NCI-H2081 treated with DMSO at 0.1 percent for 48 hours (cell line): ENCODE results near the gene MIS18A.
"Not testable (repeated sequence)": the region's sequence is repeated elsewhere in the genome, so short reads cannot be mapped to it uniquely, and the experiment has no call there.

Source experiments
- DNase-seq: peaks from one replicate; lab custom pipeline; 2025; lab: John Stamatoyannopoulos, UW

MIS18A gene

GRCh38 chr21:32304998-32305397, 26.1 kb upstream of the MIS18A start:
- no peak for DNase-seq

DNA sequence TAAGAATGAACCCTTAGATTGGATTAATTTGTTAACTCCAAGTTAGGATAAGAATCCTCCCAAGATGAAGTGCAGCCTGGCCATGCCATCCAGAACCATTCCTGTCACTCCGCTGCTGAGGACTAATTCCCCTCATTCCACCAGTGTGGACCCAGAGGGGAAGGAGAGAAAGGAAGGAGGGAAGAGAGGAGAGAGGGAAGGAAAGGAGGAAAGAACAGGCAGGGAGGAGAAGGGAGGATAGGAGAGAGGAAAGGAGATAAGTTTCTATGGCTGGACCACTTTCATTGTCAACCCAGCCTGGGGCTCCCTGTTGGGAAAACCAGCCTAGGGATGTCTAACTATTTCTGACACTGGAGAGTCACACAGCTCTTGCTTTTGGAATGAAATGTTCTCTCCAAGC, 24.5 kb upstream of the MIS18A start:
- DNase-seq = no peak

GRCh38 chr21:32302560-32302959, 23.7 kb upstream of the MIS18A start:
- DNase-seq = no peak

DNA sequence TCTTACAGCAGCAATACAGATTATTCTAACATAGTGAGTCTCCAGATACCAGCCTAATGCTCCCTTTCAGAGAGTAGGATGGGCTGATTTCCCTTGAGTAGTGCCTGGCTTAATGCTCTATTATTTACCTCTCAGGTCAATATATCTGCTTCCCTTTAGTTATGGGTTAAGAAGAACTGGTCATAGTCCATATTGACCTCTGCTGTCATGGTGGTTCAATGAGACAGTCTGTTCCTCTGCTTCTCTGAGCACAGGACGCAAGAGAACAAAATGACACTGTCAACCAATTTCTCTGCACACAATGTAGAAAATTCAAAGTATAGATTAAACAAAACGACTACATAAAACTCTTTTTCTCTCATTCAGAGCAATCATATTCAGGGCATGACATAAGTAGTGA, 22.7 kb upstream of the MIS18A start:
- DNase-seq = no peak

GRCh38 chr21:32300117-32300681, 21.4 kb upstream of the MIS18A start:
- DNase-seq = no peak

DNA sequence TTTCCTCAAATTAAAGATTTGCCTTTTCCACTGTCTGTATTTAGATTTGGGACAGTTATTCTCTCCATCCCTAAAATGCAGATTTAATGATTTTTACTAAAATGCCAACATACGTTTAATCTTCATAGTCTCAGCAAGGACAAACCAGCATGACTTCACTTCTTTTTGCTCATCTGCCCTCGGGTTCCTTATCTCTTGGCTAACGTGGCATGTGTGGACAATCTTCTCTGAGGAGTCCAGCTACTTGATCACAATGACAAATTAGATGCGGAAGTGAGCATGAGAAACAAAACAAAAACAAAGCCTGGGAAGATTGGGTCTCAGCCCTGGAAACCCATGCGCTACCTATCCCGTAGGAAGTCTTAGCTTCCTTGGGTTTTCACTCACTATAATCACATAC, 20.8 kb upstream of the MIS18A start:
- no peak for DNase-seq

- DNase-seq = no peak
These were observed 19.8 kb upstream of the MIS18A start, which contains the start of gene MRAP for GRCh38 chr21:32298658-32299081. Gene MRAP (plus strand): TSS chr21:32298855. CDS start chr21:32298972, 117 bp downstream.

DNA sequence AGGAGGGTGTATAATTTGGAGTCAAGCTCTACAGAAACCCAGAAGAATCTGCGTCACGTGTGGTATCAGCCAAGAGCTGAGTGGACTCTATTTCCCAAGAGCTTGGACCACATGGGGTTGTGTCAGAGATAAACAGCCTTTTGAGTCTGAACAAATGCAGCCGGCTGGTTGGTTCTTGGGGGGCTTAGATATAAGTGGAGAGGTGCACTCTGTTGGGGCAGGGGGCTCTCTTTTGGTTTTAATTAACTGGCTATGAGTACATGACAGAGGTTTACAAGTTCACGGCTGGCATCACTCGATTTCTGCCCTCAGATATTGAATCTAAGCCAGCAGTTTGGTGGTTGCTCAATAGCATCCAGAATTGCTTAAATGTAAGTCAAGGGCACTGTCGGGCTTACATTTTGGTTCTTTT, 19.3 kb upstream of the MIS18A start:
- DNase-seq = no peak

GRCh38 chr21:32297449-32297848, 18.6 kb upstream of the MIS18A start:
- no peak for DNase-seq

DNA sequence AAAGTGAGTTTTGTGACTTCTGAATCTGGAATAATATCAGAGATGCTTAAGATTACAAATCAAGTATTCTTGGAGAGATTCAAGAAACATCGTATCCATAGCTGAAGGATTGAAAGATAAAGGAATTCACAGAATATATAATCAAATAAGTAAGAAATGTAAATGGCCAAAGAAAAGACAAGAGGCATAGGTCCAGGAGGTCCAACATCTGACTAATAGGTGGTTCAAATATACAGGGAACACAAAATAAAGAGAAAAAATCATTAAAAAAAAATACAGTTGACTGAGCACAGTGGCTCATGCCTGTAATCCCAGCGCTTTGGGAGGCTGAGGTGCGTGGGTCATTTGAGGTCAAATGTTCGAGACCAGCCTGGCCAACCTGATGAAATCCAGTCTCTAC, 6.6 kb upstream of the MIS18A start:
- no peak for DNase-seq

DNA sequence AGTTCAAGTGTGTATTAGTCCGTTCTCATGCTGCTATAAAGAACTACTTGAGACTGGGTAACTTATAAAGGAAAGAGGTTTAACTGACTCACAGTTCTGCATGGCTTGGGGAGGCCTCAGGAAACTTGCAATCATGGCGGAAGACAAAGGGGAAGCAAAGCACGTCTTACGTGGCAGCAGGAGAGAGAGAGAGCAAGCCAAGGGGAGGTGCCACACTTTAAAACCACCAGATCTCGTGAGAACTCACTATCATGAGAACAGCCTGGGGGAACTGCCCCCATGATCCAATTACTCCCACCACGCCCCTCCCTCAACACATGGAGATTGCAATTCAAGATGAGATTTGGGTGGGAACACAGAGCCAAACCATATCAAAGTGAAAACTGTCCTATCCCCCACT, 4.1 kb upstream of the MIS18A start:
- DNase-seq = no peak

DNA sequence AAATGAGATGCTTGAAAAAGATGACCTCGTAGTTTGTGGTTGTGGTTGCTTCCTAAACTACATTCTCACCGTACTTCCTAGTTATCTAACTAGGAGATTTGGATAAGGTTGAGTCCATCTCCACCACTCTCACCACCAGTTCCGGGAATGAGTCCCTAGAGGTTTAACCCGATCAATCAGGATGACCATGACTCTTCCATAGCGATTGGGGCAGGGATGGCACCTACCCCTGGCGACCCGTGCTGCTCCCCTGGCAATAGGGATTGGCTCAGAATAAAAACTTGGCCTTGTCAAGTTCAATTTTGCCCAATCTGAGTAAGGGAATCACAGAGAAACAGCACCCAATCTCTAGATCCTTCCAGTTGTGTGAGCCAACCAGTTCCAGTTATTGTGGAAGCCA, 2.7 kb upstream of the MIS18A start:
- DNase-seq = no peak

DNA sequence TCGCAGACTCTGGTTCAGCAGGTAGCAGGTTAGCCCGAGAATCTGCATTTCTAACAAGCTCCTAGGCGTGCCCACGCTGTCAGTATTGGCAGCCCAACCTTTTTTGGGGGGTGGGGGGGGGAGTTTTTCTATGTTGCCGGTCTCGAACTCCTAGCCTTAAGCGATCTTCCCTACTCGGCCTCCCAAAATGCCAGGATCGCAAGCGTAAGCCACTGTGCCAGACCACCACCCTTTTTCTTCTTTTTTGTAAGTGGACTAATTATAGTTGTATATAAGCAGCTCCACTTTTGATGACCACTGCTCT, 480 bp upstream of the MIS18A start:
- DNase-seq = no peak

DNA sequence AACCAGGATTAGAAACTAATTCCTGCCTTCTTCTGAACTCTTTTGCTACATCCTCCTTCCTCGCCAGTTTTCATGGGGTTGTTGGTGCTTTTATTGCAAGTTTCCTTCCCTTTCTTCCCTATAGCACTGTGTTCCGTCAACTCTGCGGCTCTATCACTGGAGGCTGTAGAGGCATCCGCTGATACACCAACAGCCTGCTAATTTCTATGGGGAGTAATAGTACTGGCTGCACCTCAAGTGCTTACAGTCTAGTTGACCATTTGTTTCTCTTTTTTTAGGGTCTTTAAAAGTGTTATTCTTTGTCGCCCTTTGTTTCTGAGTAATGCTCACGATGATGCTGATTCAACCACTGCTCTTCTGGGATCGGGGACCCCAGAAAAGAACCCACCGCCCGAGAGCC, 746 bp downstream of the MIS18A start:
- no peak for DNase-seq

DNA sequence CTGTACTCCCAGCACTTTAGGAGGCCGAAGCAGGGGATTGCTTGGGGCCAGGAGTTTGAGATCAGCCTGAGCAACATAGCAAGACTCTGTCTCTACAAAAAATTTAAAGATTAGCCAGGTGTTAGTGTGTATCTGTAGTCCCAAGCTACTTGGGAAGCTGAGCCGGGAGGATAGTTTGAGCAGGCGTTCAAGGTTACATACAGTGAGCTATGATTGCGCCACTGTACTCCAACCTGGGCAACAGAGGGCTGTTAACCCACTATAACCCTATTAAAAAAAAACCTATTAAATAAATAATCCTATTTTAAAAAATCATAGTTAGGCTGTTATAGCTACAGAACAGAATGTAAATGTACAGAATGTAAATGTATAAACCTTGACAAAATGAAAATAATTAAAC, 2.2 kb downstream of the MIS18A start:
- no peak for DNase-seq

DNA sequence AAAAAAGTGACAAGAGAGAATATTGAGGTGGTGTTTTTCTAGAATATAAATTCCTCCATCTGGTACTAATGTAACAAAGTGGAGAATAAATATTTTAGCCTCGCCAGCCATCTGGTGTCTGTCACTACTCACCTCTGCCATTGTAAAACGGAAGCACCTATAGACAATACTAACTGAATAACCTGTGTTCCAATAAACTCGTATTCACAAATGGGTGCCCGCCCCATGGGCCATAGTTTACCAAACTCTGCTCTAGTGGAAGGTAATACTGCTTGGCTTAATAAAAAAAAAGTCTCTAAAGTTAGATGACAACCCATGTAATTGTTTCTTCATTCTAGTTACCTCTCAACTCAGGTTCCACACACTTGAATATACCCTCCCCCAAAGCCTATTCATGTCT, 8.1 kb downstream of the MIS18A start:
- no peak for DNase-seq

DNA sequence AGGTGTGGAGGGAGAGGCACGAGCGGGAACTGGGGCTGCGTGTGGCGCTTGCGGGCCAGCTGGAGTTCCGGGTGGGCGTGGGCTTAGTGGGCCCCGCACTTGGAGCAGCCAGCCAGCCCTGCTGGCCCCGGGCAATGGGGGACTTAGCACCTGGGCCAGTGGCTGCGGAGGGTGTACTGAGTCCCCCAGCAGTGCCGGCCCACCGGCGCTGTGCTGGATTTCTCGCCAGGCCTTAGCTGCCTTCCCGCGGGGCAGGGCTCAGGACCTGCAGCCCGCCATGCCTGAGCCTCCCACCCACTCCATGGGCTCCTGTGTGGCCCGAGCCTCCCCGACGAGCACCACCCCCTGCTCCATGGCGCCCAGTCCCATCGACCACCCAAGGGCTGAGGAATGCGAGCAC, 13.5 kb downstream of the MIS18A start:
- DNase-seq = not testable (repeated sequence)

DNA sequence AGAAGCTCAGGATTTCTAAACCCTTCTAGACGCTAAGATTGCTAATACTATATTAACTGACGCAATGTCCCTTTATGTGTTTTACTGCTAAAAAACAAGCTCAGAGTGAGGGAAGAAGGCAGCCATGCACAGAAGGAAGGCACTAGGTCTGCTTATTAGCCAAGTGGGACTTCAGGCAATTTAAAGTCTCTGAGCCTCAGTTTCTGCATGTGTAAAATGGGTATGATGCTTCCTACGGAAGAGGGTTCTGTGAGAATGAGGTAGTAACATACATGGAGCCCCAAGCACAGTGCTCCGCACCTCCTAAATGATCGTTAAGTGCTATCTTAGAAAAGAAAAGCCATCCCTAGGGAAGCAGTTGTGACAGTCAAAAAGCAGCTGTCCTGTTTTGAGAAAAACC, 16.9 kb downstream of the MIS18A start:
- DNase-seq = no peak

DNA sequence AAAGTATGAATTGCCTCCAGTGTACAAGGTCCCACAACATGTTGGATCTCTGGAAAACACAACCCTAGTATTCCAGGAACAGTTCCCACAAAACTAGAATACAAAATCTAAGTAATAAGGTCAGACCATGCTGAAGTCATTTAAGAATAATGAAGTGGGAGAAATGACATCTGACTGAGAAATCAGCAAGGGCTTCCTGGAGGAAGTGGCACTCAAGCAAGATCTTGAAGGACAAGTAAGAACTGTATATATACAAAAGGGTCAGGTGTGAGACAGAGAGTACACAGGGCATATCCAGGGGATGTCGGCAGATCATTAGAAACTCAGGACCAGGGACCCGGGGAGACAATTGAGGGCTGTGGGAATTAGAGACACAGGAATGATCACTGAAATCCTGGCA, 18.7 kb downstream of the MIS18A start:
- no peak for DNase-seq

GRCh38 chr21:32258786-32259048, 20.1 kb downstream of the MIS18A start:
- not testable (repeated sequence) for DNase-seq

DNA sequence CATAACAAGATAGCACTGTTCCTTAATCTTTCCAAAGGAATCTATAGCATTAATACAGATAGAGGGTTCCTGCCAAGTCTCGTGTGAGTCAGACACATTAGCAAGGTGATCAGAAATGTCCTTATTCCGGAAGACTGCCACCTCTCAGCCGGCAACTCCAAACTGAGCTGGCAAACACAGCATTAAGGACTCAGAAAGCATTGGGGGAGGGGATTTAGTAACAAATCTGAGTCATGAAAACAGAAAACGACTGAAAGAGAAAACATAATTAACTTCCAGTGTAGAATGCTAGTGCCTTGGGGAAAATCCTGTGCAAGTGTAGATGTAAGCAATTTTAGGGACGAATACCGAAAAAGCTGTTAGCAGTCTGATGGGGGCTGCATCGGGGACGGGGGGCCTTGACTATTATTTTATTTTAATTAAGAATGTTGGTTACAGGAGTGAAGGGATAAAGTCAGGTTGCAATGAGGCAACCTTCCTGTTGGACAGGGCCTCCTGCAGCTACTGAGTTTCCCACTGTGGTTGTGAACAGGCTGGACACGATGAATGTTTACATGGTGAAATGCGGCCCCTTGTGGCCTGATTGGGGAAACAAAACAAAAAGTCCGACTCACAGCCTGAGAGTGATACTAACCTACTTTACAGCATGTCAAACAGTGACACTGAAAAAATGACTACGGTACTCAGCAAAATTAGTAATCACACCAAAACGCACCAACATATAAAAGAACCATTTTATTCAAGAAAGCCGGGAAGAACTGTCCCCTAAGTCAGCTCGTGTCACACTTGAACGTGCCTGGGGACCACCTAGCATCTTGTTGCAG, 20.7 kb downstream of the MIS18A start:
- DNase-seq = peak; percentile 3

GRCh38 chr21:32256873-32257620, 21.8 kb downstream of the MIS18A start:
- DNase-seq = peak; percentile 46

GRCh38 chr21:32256251-32256650, 22.6 kb downstream of the MIS18A start:
- DNase-seq = no peak
